DMS53 treated with DMSO at 0.1 percent for 48 hours (cell line): ENCODE data around the gene RERG.
"Not testable (repeated sequence)": the region's sequence is repeated elsewhere in the genome, so short reads cannot be mapped to it uniquely, and the experiment has no call there.

Experiments
- DNase-seq: peaks from one replicate; lab custom pipeline; 2025; ENCODE audit not compliant: unreplicated experiment; lab: John Stamatoyannopoulos, UW

RERG gene

DNA sequence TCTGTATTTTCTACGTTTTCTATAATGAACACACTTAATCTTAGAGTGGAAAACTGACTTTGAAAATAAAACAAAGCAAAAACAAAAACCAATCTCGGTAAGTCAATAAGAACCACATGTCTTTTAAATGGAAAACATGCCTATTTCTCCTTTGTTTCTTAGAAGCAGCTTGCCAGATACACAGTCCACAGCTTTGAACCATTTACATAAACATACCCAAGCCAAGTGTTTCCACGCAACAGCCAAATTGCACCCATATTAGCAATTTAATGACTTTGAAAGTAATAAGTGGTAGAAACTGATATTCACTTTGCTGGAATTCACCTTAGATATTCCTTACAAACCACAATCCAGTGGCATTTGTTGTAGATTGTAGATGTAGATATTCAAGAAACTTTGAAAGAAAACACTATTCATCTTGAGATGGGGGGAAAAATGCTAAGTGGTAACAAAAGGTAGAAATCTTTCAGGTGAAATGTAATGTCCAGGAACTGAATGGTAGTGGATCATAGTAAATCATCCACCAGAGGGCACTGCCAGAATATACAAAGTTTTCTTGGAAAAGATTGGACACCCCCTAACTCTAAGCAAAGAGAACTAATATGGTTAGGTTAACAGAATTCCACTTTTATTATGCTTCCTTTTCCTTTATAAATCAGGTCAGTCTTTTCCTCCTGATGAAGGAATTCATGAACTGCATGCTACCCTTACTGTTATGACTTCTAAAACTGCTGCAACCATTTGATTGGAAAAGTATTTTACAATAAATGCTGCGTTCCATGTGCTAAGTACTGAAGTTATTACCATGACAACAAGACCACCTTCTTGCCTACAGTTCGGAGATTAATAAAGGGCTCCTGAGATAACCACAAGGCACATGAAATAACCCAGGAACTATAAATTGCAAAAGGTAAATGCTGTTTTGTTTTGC, 69.8 kb downstream of the RERG start:
- peak; percentile 58 for DNase-seq

DNA sequence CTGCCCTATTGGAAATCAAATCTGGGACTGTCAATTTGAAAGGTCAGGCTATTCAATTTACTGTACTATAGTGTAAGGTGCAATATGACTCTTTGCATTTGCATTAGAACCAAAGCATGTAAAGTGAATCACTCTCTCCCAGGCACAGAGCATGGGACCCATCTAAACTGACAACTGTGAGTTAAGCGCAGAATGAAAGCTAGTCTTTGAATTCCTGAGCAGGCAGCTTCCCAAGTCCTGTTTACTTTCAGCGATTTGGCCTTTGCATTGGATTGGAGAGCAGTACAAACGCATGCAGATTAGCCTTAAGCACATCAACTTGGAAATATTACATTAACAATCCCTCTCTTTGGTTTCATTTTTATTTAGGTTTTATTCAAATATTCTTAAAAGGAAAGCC, 74.6 kb downstream of the RERG start:
- DNase-seq = no peak

DNA sequence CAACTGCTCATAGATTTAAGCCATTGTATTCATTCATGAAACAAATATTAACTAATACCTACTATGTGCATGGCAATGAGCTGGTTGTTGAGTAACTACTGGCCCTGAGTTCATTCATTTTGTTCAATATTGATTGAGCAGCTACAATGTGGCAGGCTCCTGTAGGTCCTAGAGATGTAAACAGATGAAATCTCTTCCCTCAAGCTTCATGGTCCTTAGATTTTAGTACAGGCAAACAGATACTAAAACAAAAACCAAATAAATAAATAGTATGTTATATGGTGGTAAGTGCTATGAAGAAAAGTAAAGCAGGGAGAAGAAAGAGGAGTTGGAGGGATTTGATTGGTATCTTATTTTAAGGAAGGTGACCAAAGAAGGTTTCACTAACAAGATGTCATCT, 77.8 kb downstream of the RERG start:
- DNase-seq = no peak

DNA sequence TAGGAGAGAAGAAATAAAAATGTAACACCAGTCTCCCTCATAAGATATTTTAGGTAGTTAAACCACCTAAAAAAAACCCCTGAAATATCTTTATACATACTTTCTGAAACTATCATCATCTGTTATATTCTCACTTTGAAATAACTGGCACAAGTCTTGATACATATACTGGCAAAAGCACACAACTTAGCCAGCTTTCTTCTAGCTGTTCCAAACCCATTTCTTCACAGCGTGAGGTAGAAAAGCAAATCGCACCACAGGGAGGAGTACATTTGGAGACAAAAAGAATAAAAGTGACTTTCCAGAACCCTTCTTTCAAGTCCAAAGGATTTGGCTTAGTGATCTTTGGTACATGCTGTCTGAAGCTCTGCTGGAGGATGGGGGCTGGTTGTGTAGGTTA, 78.5 kb downstream of the RERG start:
- no peak for DNase-seq

DNA sequence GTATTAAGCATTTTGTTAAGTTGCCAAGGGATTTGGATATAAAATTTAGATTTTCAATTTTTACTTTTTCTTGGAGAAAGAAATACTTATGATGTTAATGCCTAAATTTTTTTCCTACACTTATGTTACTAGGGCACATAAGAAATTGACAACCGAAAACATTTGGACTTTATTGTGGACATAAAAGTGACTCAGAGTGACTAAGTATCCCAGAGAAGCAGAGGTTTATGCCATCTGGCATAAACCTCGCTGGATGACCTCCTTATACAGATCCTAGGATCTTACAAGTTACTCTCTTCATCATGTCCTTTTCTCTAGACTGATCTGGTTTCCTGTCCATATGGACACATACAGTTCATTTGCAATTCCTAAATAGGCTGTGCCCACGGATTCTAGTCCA, 89.8 kb downstream of the RERG start:
- no peak for DNase-seq

DNA sequence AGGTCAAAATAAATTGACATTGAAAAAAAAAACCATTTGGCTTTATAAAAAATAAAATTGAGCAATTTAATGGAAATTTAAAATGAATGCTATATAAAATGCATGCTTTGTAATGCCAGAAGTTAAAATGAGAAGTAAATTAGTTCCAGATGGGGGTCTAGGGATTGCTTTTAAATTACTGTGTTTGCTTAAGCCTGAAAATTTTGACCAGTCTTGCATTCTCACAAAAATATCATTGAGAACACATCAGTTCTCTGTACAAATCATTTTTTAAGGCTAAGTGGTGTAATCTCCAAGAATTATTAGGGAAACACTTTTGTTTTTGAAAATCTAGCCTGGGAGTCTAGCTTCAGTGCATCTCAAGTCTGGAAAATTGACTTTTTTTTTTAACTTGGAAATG, 90.7 kb downstream of the RERG start:
- DNase-seq = no peak

DNA sequence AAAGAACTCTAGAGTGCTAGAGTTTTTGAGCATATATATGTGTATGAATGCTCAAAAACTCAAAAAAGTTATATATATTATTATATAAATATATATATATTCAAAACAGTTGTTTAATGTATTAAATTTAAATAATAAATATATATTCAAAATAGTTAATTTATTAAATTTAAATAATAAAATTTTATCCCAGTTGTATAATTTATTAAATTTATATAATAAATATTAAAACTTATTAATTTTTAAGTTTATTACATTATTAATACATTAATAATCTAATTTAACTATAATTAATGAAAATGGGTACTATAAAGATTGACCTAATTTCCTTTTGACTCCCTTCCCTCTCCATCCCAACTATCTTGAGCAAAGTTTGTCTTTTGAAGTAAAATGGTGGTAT, 97.8 kb downstream of the RERG start:
- no peak for DNase-seq

DNA sequence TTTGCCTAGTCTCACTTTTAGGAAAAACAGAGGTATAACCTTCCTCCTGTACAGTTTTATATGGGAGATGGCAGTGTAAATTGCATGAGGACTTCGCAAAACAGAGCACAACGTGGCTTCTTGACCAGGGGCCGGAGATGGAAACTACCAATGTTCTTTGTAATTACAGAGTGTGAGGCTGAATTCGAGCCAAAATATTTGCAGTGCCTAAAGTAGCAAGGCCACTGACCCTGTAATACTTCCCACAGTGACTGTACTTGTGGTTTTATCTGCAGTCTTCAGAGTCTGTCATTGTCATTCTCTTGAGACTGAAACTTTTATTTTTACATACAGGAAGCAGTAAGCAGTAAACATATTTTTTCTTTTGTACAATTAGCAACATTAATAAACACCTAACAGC, 98.9 kb downstream of the RERG start:
- no peak for DNase-seq

DNA sequence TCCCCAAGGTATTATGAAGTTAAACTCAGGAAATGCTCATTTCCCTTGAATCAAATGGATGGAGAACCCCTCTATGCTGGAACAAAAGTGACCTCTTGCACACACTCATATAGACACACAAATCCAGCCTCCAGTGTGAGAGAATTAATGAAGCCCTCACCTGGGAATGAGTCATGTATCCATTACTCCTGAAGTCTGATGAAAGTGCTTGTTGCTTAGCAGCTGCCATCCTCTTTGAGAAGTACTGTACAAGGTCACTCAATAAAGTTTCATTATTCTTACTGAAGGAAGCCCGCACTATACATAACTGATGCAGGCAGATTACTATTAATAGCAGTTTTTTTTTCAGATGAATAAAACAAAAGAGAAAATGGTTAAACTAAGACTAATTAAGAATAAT, 102.3 kb downstream of the RERG start:
- DNase-seq = peak; percentile 81

DNA sequence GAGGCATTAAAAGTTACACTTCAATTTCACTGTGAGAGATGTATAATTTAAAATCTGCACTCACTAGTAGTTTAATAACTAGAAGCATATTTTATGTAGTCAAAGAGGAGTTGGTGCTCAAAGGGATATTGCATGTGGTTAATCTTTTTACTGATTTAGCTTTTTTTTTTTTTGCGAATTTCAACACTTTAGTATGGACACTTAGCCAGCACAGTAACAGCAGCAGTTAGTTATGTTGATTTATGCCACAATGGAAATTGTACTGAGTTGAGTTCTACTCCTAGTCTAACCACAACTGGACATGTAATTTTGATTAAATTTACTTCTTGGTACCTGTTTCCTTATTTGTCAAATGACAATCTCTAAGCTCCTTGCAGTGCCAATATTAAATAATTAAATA, 104.2 kb downstream of the RERG start:
- DNase-seq = no peak

DNA sequence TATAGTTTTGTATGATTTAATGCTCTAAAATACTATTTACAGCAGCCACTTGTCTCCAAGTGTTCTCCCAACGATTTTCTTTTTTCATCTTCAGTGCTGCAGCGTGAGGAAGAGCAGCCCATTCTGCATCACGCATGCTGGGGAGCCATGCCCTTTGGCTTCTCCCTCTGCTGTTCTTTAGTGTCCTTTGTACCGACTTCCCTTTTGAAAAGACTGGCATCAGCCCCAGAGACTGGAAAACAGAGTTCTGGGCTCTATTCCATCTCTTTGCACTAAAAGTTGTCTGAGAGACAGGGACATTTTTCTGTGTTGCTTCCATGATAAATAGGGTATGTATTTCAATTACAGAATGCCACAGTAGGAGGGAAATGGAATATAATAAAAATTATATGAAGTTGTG, 105.1 kb downstream of the RERG start:
- DNase-seq = no peak

DNA sequence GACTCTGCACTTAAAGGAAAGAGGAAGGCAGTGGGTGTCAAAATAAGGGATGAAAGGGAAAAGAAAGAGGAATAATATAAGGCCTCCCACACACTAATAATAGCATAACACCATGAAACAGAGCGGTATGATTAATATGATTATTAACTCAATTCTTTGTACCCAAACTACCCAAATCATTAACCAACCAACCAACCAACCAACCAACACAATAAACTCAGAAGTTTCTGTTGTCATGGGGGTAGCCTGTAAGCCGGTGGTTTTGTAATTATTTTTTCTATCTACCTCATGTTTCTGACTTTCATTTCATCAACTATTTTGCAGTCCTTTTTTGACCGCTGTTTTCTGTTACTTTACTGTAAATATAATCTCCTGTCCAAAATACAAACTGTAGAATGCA, 105.8 kb downstream of the RERG start:
- no peak for DNase-seq

DNA sequence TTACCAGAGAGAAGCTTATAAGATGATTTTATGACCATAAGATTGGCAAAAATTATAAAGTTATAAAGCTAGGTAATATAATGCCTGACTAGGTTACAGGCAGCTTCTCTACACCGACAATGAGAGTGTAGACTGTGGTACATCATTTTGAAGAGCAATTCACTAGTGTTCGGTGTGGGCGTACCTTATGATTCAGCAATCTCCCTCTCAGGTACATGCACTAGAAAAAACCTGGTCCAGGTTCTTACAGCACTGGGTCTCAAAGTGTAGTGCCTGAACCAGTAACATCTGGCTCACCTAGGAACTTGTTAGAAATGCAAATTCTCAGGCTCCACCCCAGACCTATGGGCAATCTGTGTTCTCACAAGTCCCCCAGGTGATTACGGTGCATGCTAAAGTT, 106.7 kb downstream of the RERG start:
- DNase-seq = no peak

DNA sequence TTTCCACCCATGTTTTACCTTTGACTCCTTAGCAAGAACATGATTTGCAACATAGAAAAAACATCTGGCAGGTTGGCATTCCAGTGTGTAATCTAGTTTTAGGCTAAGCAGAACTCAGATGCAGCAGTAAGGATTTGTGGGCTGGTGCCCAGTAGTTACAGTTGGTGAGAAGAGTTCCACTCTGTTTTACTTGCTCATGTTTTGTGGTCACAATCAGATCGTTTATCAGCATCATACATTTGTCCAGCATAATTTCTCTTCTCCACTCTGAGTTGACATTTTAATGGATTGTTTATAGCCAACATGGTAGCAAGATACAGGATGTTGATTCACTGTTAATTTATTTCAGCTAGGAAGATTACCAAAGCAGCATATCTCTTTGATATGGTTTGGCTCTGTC, 128.4 kb downstream of the RERG start:
- DNase-seq = no peak

DNA sequence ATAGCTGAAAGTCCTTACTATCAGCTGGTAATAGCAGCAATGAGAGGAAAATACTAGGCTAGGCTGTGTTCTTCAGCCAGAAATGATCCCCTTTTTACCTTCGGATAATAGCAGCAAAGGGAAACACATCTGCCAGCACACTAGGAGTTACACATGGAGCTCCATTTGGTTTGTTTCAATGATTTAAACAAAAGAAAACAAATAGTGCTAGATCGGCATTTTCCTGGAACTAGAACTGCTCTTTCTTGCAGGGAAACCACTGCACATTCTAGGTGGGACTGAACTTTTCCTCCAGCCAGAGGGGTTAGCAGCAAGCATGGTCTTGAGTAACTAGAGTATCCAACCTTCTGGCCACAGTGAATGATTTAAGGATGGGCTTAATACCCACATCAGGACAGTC, 130.8 kb downstream of the RERG start:
- no peak for DNase-seq

DNA sequence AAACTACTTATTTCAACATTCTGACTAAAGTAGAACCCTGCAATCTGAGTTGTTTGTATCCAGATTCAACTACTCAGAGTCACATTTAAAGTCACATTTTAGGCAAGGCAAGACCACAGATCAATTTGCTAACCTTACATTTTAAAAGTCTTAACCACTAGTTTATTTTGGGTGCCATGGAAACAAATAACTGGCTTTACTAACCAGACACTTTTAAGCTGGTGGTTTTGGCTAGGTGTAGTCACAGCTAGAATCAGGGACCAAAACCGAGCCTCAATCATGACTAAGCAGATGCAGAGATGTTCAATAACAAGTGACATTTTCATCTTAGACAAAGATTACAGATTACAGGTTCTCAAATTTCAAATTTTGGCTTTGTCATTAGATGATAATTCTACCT, 133.1 kb downstream of the RERG start:
- DNase-seq = no peak

DNA sequence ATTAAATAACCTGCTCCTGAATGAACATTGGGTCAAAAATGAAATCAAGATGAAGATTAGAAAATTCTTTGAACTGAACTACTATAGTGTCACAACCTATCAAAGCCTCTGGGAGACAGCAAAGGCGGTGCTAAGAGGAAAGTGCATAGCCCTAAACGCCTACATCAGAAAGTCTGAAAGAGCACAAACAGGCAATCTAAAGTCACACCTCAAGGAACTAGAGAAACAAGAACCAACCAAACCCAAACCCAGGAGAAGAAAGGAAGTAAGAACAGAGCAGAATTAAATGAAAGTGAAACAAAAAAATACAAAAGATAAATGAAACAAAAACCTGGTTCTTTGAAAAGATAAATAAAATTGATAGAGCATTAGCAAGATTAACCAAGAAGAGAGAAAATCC, 143.5 kb downstream of the RERG start:
- not testable (repeated sequence) for DNase-seq

DNA sequence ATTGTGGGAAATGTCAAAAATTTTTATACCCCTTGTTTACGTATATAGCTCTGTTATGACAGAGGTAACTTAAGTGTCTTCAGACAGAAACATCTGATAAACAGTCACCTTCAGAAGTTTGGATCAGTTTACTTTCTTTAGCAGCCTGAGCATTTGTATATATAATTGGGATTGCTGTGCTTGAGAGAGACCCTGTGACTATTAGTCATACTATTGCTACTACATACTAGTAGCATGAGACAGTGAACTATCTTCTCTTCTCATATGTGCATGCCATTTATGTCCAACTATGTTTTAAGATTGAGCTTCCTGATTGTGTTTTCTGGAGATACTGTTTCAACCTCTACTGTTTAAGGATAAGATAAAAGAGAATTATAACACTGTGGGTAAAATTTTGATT, 146.9 kb downstream of the RERG start:
- no peak for DNase-seq

DNA sequence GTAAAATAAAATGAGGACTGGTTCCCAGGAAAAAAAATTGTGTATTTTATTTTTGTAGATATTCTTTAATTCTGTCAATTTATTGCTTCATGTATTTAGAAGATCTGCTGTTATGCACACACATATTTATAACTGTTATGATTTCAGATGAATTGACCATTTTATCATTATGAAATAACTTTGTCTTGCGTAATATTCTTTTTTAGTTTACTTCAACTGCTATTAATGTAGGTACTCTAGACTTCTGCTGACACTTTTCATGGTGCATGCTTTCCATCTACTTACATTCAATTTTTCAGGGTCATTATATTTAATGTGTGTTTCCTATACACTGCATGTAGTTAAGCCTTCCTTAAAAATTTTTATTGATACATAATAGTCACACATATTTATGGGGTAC, 162.1 kb downstream of the RERG start:
- DNase-seq = no peak
